Measurements from ENCODE around the gene SNTA1.
A peak's percentile ranks its signal among the peaks of the same experiment; 100 is the strongest.

The SNTA1 gene

DNA sequence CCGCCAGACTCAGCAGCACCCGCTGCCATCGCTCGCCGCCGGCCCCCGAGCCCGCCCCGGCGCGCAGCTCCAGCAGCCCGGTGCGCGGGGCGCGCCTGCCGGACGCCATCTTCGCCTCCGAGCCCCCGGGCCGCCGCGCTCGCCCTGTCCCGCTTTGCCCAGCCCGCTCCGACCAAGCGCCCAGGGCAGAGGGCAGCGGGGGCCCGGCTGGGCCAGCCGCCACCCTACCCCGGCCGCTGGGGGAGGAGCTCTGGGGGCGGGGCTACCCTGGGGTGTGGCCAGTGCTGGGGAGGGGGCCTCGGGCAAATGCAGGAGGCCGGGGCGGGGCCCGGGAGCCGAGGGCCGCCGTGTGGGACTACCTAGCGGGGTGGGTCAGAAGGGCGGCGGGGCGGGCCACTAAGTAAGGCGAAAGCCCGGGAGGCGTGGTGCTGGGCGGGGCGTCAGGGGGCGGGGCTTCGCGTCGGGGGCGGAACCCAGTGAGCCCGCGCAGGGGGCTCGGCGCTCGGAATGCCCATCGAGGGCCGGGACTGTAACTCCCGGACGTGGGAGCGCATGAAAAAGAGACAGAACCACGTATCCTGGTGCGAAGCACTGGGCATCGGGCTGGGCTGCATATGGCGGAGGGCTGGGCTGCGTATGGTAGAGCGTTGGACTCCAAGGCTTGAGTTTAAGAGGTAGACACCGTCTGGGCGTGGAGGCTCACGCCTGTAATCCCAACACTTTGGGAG, at the start of gene SNTA1:
SNTA1 (minus strand) TSS at position 252 of the 728 bp plus-strand sequence; CDS start at position 109, 143 bp downstream.
- H3K4me2 ChIP-seq (ENCODE audit: low read depth, low read length, poor library complexity, severe bottlenecking): peak within 1 kb of the TSS; percentile 95
- no peaks in the 10 kb centered on the region for H4K20me1 ChIP-seq (ENCODE audit: low read depth, low read length)
- no peaks in the 10 kb centered on the region for H3K79me2 ChIP-seq (ENCODE audit: insufficient read depth, low read length)
- no peaks in the 10 kb centered on the region for H3K9me3 ChIP-seq (ENCODE audit: insufficient read depth, low read length)
- H3K27ac ChIP-seq (ENCODE audit: low read depth, low read length): peak within 1 kb of the TSS; percentile 49
- no peaks in the 10 kb centered on the region for H3K9me2 ChIP-seq (replicated peaks; ENCODE audit: insufficient read depth, low read length)
- TF ChIP-seq EZH2phosphoT487 (conservative IDR thresholded peaks at IDR 0.05; ENCODE audit: low read length) (no peak), CTCF (IDR thresholded peaks at IDR 0.05; ENCODE audit: insufficient read depth, low read length, poor library complexity, severe bottlenecking) (no peak)
- peak within 1 kb of the TSS; percentile 84 for H2AFZ ChIP-seq (ENCODE audit: low read depth, low read length, severe bottlenecking)
- peaks cover 14% of the 10 kb centered on the region; the same call in 1 of the 2 replicates for H3F3A ChIP-seq (ENCODE audit: insufficient read depth)
- peak within 1 kb of the TSS; percentile 53 for H3K9ac ChIP-seq (ENCODE audit: low read length)
- no peaks in the 10 kb centered on the region for H3K27me3 ChIP-seq (ENCODE audit: low read length)
- H3K4me3 ChIP-seq (ENCODE audit: insufficient read depth, low read length, poor library complexity, severe bottlenecking): peak within 1 kb of the TSS; percentile 70
- H3K36me3 ChIP-seq (ENCODE audit: low read length): no peaks in the 10 kb centered on the region

DNA sequence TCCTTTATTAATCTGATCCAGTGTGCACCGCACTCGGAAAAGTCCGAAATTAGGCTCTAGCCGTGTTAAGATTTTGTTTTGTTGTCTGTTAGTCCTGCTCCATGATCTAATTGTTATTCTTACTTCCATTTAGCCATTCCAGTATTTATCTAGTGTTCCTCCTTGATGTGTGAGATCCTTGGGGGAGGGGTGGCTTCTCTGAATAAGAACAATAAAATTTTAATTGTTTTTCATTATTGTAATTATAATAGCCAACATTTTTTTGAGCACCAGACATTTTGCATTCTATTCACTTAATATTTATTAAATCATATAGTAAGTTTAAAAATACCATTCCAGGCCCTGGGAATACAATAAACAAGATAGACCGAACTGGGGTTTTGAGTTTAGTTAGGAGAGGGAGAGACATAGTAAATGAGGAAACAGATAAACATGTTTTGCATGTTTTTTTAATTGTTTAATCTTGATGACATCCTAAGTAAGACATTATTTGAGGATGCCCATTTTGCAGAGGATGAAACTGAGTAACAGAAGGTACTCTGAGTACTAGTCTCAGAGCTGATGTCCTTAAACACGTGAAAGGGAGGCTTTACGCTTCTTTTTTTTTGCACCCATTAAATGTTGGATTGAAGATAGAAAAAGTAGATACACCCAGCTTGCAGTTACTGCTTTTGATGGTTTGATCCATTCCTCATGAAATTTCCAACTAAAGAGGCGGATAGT, 47.5 kb upstream of the SNTA1 start:
- Histone ChIP-seq H3K27ac (ENCODE audit: low read depth, low read length) (no peak overlapping the region), H3K9me2 (replicated peaks; ENCODE audit: insufficient read depth, low read length) (no peaks in the 10 kb centered on the region), H3K36me3 (ENCODE audit: low read length) (no peaks in the 10 kb centered on the region), H3K79me2 (ENCODE audit: insufficient read depth, low read length) (no peaks in the 10 kb centered on the region; the same call in 1 of the 2 replicates), H3K4me3 (ENCODE audit: insufficient read depth, low read length, poor library complexity, severe bottlenecking) (peak overlapping the region; percentile 58), H4K20me1 (ENCODE audit: low read depth, low read length) (no peaks in the 10 kb centered on the region), H3K9ac (ENCODE audit: low read length) (peak overlapping the region; percentile 68), H2AFZ (ENCODE audit: low read depth, low read length, severe bottlenecking) (peak overlapping the region; percentile 95), H3F3A (ENCODE audit: insufficient read depth) (0 out of 2 replicates have a peak, but pooled peaks cover 3% of the 10 kb centered on the region), H3K27me3 (ENCODE audit: low read length) (no peaks in the 10 kb centered on the region), H3K9me3 (ENCODE audit: insufficient read depth, low read length) (no peaks in the 10 kb centered on the region), H3K4me2 (ENCODE audit: low read depth, low read length, poor library complexity, severe bottlenecking) (peak overlapping the region; percentile 82)
- TF ChIP-seq CTCF (IDR thresholded peaks at IDR 0.05; ENCODE audit: insufficient read depth, low read length, poor library complexity, severe bottlenecking) (no peak), EZH2phosphoT487 (conservative IDR thresholded peaks at IDR 0.05; ENCODE audit: low read length) (no peak)

GRCh38 chr20:33490023-33490933, 46.7 kb upstream of the SNTA1 start, which contains the start of gene CBFA2T2:
Gene CBFA2T2 (plus strand): TSS chr20:33490096. CDS start chr20:33490268, 172 bp downstream.
- Histone ChIP-seq H3K79me2 (ENCODE audit: insufficient read depth, low read length) (no peaks in the 10 kb centered on the region; the same call in 1 of the 2 replicates), H3K9me3 (ENCODE audit: insufficient read depth, low read length) (no peaks in the 10 kb centered on the region), H3K4me3 (ENCODE audit: insufficient read depth, low read length, poor library complexity, severe bottlenecking) (peak within 1 kb of the TSS; percentile 80), H4K20me1 (ENCODE audit: low read depth, low read length) (no peaks in the 10 kb centered on the region), H3K27ac (ENCODE audit: low read depth, low read length) (peak within 1 kb of the TSS; percentile 41), H3F3A (ENCODE audit: insufficient read depth) (0 out of 2 replicates have a peak, but pooled peaks cover 3% of the 10 kb centered on the region), H3K4me2 (ENCODE audit: low read depth, low read length, poor library complexity, severe bottlenecking) (peak within 1 kb of the TSS; percentile 91), H3K9ac (ENCODE audit: low read length) (peak within 1 kb of the TSS; percentile 74), H3K9me2 (replicated peaks; ENCODE audit: insufficient read depth, low read length) (no peaks in the 10 kb centered on the region), H3K36me3 (ENCODE audit: low read length) (no peaks in the 10 kb centered on the region), H2AFZ (ENCODE audit: low read depth, low read length, severe bottlenecking) (peak within 1 kb of the TSS; percentile 95), H3K27me3 (ENCODE audit: low read length) (no peaks in the 10 kb centered on the region)
- no peak for TF ChIP-seq EZH2phosphoT487 (conservative IDR thresholded peaks at IDR 0.05; ENCODE audit: low read length)
- TF ChIP-seq CTCF (IDR thresholded peaks at IDR 0.05; ENCODE audit: insufficient read depth, low read length, poor library complexity, severe bottlenecking): no peak
